NCI-H2107 treated with DMSO at 0.1 percent for 48 hours (cell line): Measurements from ENCODE around the gene NLGN1.
A peak's percentile ranks its signal among the peaks of the same experiment; 100 is the strongest.
"Not testable (repeated sequence)": the region's sequence is repeated elsewhere in the genome, so short reads cannot be mapped to it uniquely, and the experiment has no call there.

ENCODE experiments used
- DNase-seq: peaks from one replicate; lab custom pipeline; 2025; ENCODE audit not compliant: unreplicated experiment; lab: John Stamatoyannopoulos, UW

NLGN1 gene

DNA sequence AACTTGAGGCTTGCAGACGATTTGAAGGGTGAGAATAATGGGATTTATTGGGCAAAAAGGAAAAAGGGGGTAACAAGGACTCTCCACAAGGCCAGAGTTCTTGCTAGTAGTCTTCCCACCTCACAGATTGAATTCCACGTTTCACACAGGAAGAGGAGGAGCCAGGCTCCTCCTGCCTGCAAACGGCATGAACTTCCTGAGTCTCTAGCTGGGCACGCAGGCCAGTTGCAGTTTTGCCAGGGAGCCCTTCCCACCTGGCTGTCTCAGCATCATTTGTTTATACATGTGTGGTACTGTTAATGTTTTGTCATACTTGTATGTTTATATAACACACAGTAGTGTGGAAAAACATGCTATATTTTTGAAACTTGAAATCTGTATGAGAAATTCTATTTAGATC is 155.0 kb downstream of the NLGN1 start:
- DNase-seq: no peak

DNA sequence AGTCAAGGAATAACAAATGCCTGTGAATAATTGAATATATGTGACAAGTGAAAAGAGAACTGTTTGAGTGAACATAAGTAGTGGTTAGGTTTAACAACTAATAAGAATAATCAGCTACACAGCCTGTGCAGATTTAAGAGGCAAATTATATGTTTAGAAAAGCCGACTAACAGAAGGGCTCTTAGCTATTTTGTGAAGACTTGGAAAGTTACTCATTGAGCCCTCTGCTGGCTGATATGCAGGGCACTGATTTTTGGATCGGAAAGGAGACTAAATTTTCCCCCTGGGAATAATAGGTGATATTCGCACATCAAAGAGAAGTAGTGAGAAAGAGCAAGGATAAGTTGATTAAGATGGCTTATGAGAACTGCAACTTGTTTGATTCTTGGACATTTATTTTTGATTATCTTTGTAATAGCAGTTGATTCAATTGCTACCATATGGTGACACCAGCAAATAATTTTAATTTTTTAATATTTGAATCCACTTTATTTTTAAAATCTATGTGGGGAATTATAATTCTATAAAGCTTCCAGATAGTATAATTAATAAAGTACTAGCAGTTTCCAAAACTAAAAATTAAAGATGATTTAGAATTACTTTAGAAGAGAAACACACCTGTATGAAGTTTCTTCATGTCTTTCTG is 156.2 kb downstream of the NLGN1 start:
- DNase-seq: peak; percentile 24

DNA sequence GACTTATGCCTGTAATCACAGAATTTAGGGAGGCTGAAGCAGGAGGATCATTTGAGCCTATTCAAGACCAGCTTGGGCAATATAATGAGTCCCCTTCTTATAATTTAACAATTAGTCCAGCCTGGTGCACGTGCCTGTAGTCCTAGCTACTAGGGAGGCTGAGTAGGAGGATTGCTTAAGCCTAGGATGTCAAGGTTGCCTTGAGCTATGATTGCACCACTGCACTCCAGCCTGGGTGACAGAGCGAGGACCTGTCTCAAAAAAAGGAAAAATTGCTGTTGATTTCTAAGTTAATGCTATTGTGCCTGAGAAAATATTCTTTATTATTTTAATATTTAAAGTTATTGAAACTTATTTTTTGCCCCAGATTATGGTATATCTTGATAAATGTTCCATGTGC is 159.0 kb downstream of the NLGN1 start:
- no peak for DNase-seq

GRCh38 chr3:173567997-173568396 is 170.5 kb downstream of the NLGN1 start:
- no peak for DNase-seq

- no peak for DNase-seq
Observed at GRCh38 chr3:173568623-173569022, 171.1 kb downstream of the NLGN1 start.

- DNase-seq: no peak
Observed at GRCh38 chr3:173583496-173583895, 186.0 kb downstream of the NLGN1 start.

DNA sequence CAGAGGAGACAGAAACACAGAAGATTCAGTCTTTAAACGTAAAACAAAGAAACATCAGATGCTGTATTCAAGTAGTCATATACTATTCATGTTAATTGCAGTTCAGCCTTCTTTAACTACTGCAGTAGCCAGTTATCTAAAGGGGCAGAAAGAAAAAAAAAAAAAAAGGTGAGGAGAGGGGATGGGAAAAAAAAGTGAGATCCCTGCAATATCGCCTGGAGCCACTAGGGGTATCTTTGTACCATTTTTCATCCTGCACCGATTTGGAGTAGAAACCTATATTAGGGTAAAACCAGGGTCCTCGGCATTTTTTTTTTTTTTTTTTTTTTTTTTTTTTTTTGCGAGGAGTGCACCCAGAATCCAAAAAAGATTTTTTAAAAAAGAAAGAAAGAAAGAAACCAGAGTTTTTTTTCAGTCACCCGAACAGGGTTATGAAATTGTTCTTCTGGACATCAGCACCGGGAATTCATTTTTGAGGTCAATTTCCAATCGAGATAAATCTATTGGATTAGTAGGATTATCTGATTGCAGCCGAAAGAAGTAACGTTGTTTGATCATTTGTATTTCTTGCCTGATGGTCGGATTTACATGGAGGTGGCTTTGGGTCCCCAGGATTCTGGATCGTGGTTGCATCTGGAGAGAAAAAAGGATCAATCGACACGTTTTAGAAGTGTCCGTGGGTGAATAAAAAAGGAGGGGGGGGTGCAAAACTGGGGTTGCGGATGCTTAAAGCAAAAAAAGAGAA is 186.7 kb downstream of the NLGN1 start:
- peak; percentile 89 for DNase-seq

GRCh38 chr3:173584838-173585831 is 187.6 kb downstream of the NLGN1 start:
- DNase-seq: peak; percentile 60

DNA sequence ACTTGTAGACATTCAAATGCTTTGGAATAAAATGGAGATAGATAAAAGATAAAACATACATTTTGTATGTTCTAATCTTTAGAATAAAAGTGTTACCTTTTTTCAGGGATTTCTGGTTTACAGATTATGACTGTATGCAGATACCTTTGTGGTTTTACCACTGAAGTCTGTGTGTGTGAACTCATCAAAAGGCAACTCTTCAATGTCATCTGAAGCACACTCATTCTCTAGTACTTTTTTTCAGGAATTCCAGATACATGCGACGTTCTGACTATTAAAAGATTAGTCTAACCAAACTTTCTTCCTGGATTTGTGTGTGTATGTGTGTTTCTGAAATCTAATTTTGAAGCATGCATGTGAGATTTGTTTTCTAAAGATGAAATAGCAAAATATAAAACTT is 188.6 kb downstream of the NLGN1 start:
- no peak for DNase-seq

DNA sequence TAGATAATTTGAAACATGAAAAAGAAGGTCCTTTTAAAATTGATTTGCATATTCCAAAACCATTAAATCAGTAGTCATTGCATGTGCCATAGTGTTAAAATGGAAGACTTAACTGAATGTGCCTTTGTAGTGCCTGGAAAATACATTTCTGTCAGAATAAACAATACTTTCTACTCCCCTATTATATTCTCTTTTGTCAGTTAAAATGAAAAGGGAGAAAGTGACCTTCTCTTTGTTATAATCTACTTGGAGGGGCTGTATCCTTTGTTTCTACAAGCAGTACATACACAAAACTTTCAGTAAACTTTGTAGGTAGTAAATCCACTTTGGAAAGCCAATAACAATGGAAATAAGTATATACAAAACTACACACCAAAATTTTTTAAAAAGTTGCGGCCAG is 189.5 kb downstream of the NLGN1 start:
- no peak for DNase-seq

DNA sequence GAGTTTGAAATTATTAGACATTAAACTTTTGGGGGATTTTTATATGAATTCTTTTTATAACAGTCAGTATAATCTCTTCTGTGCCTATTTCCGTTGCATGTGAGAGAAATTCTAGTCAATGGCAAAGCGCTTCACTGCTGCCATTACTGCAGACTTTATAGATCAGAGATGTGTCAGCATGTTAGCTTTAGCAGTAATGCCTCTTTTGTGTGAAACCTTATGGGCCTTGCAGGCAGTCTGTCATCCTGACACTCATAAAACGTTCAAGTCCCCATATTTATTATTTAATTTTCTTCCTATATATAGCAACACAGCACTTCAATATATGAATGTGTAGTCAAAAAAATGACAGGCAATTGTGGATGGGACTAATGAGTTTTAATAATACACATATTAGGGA is 191.0 kb downstream of the NLGN1 start:
- DNase-seq: no peak

- DNase-seq: no peak
Observed at GRCh38 chr3:173589116-173589515, 191.6 kb downstream of the NLGN1 start.

GRCh38 chr3:173591401-173591800 is 193.9 kb downstream of the NLGN1 start:
- DNase-seq: no peak

DNA sequence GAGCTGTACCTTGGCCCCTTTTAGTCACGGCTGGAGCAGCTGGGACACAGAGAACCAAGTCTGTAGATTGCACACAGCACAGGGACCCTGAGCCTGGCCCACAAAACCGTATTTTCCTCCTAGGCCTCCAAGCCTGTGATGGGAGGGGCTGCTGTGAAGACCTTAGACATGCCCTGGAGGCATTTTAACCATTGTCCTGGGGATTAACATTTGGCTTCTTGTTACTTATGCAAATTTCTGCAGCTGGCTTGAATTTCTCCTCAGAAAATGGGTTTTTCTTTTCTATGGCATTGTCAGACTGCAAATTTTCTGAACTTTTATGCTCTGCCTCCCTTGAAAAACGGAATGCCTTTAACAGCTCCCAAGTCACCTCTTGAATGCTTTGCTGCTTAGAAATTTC is 197.3 kb downstream of the NLGN1 start:
- DNase-seq: not testable (repeated sequence)

- no peak for DNase-seq
Observed at GRCh38 chr3:173599673-173600072, 202.1 kb downstream of the NLGN1 start.

- DNase-seq: no peak
Observed at GRCh38 chr3:173614522-173614921, 217.0 kb downstream of the NLGN1 start.

DNA sequence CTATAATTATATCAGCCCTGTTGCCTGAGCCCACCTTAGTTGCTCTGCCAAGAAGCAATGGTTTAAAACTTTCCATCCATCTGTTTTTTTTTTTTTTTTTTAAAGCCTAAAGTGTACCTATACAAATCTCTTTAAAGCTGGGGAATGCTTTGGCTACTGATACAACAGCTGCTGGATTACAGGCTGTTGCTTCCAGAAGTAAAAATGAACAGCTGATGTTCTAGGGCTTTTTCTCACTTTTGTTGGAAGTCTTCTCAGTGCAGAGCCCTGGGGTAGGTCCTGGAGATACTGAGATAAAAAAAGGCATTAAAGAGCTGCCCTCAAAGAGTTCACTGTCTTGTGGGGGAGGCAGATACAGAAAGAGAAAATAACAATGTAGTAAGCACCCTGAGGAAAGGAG is 218.1 kb downstream of the NLGN1 start:
- DNase-seq: no peak

GRCh38 chr3:173617490-173617889 is 219.9 kb downstream of the NLGN1 start:
- no peak for DNase-seq

DNA sequence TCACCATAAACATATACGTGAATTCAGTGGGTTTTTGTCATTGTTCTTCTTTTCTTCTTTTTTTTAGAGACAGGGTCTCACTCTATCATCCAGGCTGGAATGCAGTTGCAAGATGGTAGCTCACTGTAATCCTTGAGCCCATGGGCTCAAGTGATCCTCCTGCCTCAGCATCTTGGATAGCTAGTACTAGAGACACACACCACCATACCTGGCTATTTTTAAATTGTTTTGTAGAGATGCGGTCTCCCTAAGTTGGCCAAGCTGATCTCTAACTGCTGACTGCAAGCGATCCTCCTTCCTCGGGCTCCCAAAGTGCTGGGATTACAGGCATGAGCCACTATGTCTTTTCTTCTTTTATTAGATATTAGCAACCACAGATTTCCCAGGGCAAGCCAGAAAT is 220.6 kb downstream of the NLGN1 start:
- DNase-seq: no peak

DNA sequence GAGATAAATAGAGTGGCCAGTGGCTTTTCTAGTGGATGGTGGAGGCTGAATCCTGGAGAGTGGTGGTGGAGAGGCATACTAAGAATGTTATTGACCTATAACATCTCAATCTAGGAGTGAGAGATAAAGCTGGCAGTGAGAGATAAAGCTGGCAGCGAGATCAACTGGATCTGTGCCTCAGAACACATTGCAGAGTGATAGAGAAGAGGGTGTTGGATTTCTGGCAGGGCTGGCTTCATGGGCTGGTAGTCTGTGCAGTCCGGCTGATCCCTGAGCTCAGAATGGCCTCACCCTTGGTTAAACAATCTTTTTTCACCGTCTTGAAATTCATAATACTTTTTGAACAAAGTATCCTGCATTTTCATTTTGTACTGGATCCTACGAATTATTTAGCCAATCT is 221.2 kb downstream of the NLGN1 start:
- no peak for DNase-seq

DNA sequence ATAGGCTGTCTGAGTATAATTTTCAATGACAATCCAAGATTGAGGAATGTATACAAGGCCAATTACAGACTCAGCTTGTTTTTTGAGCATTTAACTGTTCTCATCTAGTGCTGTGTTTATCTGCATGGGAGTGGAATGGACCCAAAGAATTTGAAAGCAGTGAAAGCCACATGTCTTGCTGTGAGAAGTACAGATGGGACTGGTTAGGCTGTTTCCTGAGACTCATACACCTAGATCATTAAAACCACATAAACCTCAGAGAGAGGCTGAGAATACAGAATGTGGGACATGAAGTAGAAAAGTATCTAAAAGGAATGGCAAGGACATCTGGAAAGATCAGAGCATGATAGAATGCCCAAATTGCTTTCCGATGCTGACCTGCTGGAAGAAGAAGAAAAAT is 224.6 kb downstream of the NLGN1 start:
- DNase-seq: no peak

DNA sequence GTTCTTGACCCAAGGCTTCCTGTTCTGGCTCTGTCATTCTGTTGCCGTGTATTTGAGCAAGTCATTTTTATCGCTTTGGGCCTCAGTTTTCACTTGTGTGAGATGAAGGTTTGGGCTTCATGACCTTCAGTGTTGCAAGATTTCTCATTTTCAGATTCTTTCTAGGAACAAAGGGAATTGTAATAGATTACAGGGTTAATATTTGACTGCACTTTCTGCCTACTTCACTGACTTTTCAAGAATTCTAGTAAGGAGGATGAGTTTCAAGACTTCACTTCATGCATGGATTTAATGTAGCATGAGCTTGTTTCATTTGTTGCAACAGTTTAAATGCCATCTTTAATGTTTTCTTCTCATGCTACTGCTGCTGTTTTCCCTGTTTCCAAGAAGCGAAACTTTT is 226.5 kb downstream of the NLGN1 start:
- DNase-seq: no peak
